Keratinocyte (primary cell): Measurements from ENCODE around the gene TCIRG1.

Source experiments
- CTCF ChIP-seq, 3 experiments: IDR thresholded peaks in 1 of 3; conservative IDR thresholded peaks in 1 of 3; optimal IDR thresholded peaks in 1 of 3; 2 replicates in 2 of 3; 3 replicates in 1 of 3; pipeline versions ENCODE3 to v1.5.1; 2011; ENCODE audit warnings: low read length in 3 of 3, mild to moderate bottlenecking in 3 of 3, moderate library complexity in 2 of 3, control low read depth in 1 of 3, inconsistent platforms in 1 of 3; ENCODE audit not compliant: insufficient read depth in 2 of 3; ENCODE audit errors: extremely low read depth in 1 of 3
- EZH2 ChIP-seq: IDR thresholded peaks from one replicate; pipeline ENCODE4 v1.6.1; 2012; ENCODE audit warnings: inconsistent platforms, mild to moderate bottlenecking, low read length, moderate library complexity

GRCh38 chr11:68003846-68004550 is 34.8 kb upstream of the TCIRG1 start, which contains the start of gene UNC93B1:
- TF ChIP-seq CTCF (optimal IDR thresholded peaks at IDR 0.05 in 1 of 3, IDR thresholded peaks at IDR 0.05 in 1 of 3, conservative IDR thresholded peaks at IDR 0.05 in 1 of 3; ENCODE audit: extremely low read depth in 1 of 3, insufficient read depth in 2 of 3, low read length in 3 of 3) (no peak), EZH2 (no peak)
